Astrocyte (in vitro differentiated cells and primary cell): ENCODE data around the gene EED.

Experiments used
- EZH2 ChIP-seq: IDR thresholded peaks from 2 replicates; pipeline ENCODE4 v1.6.1; 2012; ENCODE audit warnings: mild to moderate bottlenecking, low read length, inconsistent platforms; ENCODE audit not compliant: insufficient read depth
- TF ChIP-seq, protein P1 (sequence below): IDR thresholded peaks from 2 replicates; pipeline ENCODE4 v1.5.1; 2011; ENCODE audit warnings: low read depth, mild to moderate bottlenecking, inconsistent platforms, low read length, moderate library complexity; ENCODE audit not compliant: insufficient read depth

DNA sequence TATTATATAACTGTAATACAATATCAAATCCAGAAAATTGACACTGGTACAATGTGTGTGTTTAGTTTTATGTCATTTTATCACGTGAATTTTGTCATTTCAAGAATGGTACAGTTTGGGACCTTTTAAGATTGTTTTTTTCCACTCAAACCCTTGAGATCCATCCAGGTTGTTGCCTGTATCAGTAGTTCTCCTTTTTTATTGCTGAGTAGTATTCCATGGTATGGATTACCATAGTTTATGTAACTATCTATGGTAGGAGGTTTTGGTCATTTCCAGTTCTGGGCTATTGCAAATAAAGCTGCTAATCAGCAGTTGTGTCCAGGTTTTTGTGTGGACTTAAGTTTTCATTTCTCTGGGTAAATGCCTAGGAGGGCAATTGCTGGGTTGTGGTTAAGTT is 25.1 kb downstream of the EED start:
- TF ChIP-seq, protein P1, sequence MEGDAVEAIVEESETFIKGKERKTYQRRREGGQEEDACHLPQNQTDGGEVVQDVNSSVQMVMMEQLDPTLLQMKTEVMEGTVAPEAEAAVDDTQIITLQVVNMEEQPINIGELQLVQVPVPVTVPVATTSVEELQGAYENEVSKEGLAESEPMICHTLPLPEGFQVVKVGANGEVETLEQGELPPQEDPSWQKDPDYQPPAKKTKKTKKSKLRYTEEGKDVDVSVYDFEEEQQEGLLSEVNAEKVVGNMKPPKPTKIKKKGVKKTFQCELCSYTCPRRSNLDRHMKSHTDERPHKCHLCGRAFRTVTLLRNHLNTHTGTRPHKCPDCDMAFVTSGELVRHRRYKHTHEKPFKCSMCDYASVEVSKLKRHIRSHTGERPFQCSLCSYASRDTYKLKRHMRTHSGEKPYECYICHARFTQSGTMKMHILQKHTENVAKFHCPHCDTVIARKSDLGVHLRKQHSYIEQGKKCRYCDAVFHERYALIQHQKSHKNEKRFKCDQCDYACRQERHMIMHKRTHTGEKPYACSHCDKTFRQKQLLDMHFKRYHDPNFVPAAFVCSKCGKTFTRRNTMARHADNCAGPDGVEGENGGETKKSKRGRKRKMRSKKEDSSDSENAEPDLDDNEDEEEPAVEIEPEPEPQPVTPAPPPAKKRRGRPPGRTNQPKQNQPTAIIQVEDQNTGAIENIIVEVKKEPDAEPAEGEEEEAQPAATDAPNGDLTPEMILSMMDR, result no peak
- TF ChIP-seq EZH2, result no peak
